Measurements from ENCODE around the gene ABR. TPM values are rescaled to one million over a fixed set of nuclear protein-coding genes. Genes with fewer than 3 reads are reported as not detected.

ABR gene
- total RNA-seq, 2 donors from 2014 or later, result 243 to 326 TPM

DNA sequence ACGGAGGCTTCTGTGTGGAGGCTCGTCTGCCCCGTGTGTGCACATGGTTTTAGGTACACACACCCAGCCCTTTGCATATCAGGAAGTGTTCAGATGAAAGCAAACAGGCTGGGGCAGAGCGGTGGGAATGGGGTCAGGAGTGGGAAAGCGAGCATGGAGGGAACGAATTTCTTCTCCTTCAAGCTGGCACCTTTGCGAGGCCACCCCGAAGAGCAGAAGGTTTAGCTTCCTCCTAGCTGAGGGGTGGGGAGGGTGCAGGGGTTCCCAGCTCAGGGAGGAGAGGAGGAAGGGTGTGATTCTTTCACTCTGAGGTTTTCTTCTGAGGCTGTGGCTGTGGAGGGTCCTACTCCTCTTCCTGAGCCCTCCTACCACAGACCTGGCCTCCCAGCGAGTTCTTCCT is 83.6 kb downstream of the ABR start:
- Histone ChIP-seq H3K27me3 (no peaks in the 10 kb centered on the region), H3K36me3 (peaks cover 14% of the 10 kb centered on the region), H3K4me1 (peaks cover 4% of the 10 kb centered on the region), H3K27ac (peak overlapping the region; percentile 70), H3K9ac (ENCODE audit: low read depth in 2 of 2, low read length in 2 of 2) (peak overlapping the region in 1 of 2 donors; percentile 72), H3K4me3 (no peak overlapping the region), H3K9me3 (no peaks in the 10 kb centered on the region)
- TF ChIP-seq, protein P1, sequence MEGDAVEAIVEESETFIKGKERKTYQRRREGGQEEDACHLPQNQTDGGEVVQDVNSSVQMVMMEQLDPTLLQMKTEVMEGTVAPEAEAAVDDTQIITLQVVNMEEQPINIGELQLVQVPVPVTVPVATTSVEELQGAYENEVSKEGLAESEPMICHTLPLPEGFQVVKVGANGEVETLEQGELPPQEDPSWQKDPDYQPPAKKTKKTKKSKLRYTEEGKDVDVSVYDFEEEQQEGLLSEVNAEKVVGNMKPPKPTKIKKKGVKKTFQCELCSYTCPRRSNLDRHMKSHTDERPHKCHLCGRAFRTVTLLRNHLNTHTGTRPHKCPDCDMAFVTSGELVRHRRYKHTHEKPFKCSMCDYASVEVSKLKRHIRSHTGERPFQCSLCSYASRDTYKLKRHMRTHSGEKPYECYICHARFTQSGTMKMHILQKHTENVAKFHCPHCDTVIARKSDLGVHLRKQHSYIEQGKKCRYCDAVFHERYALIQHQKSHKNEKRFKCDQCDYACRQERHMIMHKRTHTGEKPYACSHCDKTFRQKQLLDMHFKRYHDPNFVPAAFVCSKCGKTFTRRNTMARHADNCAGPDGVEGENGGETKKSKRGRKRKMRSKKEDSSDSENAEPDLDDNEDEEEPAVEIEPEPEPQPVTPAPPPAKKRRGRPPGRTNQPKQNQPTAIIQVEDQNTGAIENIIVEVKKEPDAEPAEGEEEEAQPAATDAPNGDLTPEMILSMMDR (IDR thresholded peaks at IDR 0.05), result no peak
- no peak for DNase-seq
- intact Hi-C loops (cut with DNase I), result no loop called here

DNA sequence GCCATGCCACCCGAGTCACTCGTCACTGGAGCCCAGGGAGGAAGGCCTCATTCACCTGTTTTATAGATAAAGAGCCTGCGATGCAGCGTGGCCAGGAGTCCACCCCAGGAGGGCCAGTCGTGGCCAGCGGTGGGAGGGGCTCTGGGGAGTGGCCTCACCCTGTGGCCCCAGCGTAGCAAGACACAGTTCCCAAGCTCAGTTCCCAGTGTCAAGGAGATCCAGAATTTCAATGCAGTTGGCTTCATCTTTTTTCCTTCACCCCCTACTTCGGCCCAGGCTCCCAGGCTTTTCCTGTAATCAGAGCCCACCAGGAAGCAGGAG is 84.0 kb downstream of the ABR start:
- Histone ChIP-seq H3K27ac (peak overlapping the region; percentile 70), H3K9me3 (no peaks in the 10 kb centered on the region), H3K9ac (ENCODE audit: low read depth in 2 of 2, low read length in 2 of 2) (peak overlapping the region in 1 of 2 donors; percentile 72), H3K4me3 (no peak overlapping the region), H3K27me3 (no peaks in the 10 kb centered on the region), H3K4me1 (peaks cover 4% of the 10 kb centered on the region), H3K36me3 (peaks cover 17% of the 10 kb centered on the region)
- TF ChIP-seq, protein P1 (IDR thresholded peaks at IDR 0.05), result no peak
- intact Hi-C loops (cut with DNase I), result no loop called here
- no peak for DNase-seq

DNA sequence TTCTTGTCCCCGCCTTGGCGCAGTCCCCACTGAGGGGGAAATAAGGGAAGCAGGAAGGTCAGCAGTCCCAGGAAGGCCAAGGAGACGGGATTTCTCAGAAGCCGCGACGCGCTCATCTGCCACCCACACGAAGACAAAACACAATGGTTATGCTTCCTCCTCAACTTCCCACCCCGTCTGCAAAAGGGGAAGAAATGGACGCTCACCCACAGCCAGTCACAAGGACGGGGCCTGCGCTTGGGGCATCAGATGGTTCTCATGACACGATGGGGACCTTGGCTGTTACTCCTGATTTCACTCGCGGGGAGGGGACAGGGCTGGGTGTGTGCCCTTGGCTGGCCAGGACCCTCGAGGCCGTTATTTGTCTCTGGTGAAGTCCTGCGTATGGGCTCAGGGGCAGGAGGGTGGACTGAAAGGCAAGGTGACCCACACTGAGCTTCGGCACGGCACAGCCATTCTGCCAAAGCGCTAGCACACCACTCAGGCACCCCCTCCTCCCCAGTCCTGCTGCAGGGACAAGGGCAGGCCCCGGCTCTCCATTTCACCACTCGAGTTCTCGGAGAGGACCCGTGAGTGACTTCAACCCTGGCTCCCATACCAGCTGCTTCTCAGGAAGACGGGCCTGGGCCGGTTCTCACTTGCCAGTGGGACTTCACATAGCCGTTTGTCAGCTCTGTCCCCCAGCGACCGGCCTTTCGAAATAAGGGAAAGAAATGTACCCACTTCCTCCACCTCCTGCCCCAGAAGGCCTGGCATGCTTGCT is 84.5 kb downstream of the ABR start:
- H3K9ac ChIP-seq (ENCODE audit: low read depth in 2 of 2, low read length in 2 of 2), result peak overlapping the region in 1 of 2 donors; percentile 72
- peaks cover 4% of the 10 kb centered on the region for H3K4me1 ChIP-seq

DNA sequence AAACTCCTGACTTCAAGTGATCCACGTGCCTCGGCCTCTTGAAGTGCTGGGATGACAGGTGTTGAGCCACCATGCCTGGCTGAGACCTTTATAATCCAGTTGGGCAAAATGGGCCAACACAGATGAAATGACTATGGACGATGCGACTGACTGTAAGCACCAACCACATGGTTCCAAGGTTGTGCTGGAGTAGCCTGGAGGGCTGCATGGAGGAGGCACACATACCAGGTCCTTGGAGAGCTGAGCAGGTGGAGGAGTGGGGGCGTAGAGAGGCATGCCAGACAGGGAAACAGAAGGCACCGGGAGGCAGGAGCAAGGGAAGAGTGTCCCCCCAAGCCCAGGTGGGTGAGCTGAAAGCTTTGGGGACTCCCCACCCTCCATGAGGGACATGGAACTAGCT is 85.2 kb downstream of the ABR start:
- Histone ChIP-seq H3K9me3 (no peaks in the 10 kb centered on the region), H3K27me3 (no peaks in the 10 kb centered on the region), H3K4me1 (peaks cover 4% of the 10 kb centered on the region), H3K9ac (ENCODE audit: low read depth in 2 of 2, low read length in 2 of 2) (peak overlapping the region in 1 of 2 donors; percentile 12), H3K36me3 (peaks cover 19% of the 10 kb centered on the region), H3K4me3 (no peak overlapping the region), H3K27ac (no peak overlapping the region)
- no peak for DNase-seq
- TF ChIP-seq, protein P1 (IDR thresholded peaks at IDR 0.05), result no peak
- intact Hi-C loops (cut with DNase I), result no loop called here

More for the DNA sequence above, 84.5 kb downstream of the ABR start:
- Histone ChIP-seq H3K36me3 (peaks cover 19% of the 10 kb centered on the region), H3K9me3 (no peaks in the 10 kb centered on the region), H3K27ac (peak overlapping the region; percentile 70), H3K27me3 (no peaks in the 10 kb centered on the region), H3K4me3 (no peak overlapping the region)
- TF ChIP-seq, protein P1 (IDR thresholded peaks at IDR 0.05), result no peak
- no peak for DNase-seq
- intact Hi-C loops (cut with DNase I), result no loop called here

DNA sequence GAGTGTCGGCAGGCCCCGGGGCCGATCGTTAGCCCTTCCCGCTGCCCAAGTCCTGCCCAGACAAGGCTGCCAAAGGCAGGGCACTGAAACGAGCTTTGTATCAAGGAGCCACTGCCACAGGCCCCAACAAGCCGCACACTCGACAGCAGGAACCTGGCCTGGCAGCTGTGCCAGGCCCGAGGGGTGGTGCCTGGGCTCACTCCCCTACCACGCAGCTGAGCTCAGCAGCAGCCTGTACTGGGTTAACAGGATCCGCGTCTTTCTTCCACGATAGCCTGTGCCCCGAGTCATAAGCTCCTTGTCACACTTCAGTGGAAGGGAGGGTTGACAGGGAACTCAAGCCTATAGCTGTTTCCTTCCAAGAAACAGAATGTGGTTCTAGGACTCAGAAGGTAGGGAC is 87.9 kb downstream of the ABR start:
- Histone ChIP-seq H3K27ac (no peak overlapping the region), H3K36me3 (peaks cover 19% of the 10 kb centered on the region), H3K4me3 (no peak overlapping the region), H3K27me3 (no peaks in the 10 kb centered on the region), H3K4me1 (peaks cover 17% of the 10 kb centered on the region), H3K9ac (ENCODE audit: low read depth in 2 of 2, low read length in 2 of 2) (no peak overlapping the region), H3K9me3 (no peaks in the 10 kb centered on the region)
- no peak for DNase-seq
- intact Hi-C loops (cut with DNase I), result no loop called here
- TF ChIP-seq, protein P1 (IDR thresholded peaks at IDR 0.05), result no peak

All from colonic mucosa (tissue), 4 donors.